HEK293 (cell line): ENCODE measurements around the gene MORF4L2.

Experiments
- CTCF ChIA-PET: fragments of 350-600 bp; formaldehyde crosslinking; extraction: SDS; loops from one replicate; lab custom pipeline; 2021; ENCODE audit warnings: antibody characterized with exemption; lab: Yijun Ruan, JAX
- POLR2A ChIA-PET: fragments of 300-600 bp; formaldehyde crosslinking; extraction: SDS; loops from one replicate; lab custom pipeline; 2020; ENCODE audit warnings: antibody characterized with exemption, inconsistent platforms; lab: Yijun Ruan, JAX
- H3K27ac ChIP-seq: fragments of 200-500 bp; sonication (Bioruptor generic); 2 replicates; pipeline ENCODE4 v1.5.1; 2014; ENCODE audit warnings: low read depth, low read length, control low read depth, inconsistent platforms; ENCODE audit errors: extremely low read depth
- H3K36me3 ChIP-seq, 2 experiments: fragments of 200-500 bp in 1 of 2; sonication (Bioruptor generic) in 1 of 2; 1 replicate in 1 of 2; 2 replicates in 1 of 2; pipeline ENCODE4 v1.5.1; 2014 to 2017; ENCODE audit warnings: inconsistent platforms in 2 of 2, low read length in 2 of 2; ENCODE audit not compliant: control insufficient read depth in 2 of 2, insufficient read depth in 1 of 2
- H3K4me1 ChIP-seq: fragments of 200-500 bp; sonication (Bioruptor generic); 2 replicates; pipeline ENCODE4 v1.5.1; 2014; ENCODE audit warnings: mild to moderate bottlenecking, low read length, inconsistent platforms; ENCODE audit not compliant: control insufficient read depth, insufficient read depth
- H3K4me3 ChIP-seq: 2 replicates; pipeline ENCODE4 v1.5.1; 2011; ENCODE audit warnings: low read depth, mild to moderate bottlenecking, control low read depth, low read length, moderate library complexity
- H3K9me3 ChIP-seq: fragments of 200-500 bp; sonication (Bioruptor generic); 2 replicates; pipeline ENCODE4 v1.5.1; 2014; ENCODE audit warnings: low read depth, low read length, inconsistent platforms; ENCODE audit not compliant: control insufficient read depth, insufficient read depth
- BCL11B ChIP-seq: fragments of 450-650 bp; formaldehyde crosslinking; IDR thresholded peaks from 2 replicates; pipeline ENCODE4 v1.5.1; 2016; ENCODE audit warnings: low read depth, missing biosample characterization, missing genetic modification characterization
- GLIS1 ChIP-seq: fragments of 450-650 bp; formaldehyde crosslinking; IDR thresholded peaks from 2 replicates; pipeline ENCODE4 v1.5.1; 2016; ENCODE audit warnings: missing biosample characterization, missing genetic modification characterization
- HOXC10 ChIP-seq: sonication (generic); formaldehyde crosslinking; IDR thresholded peaks from 2 replicates; pipeline ENCODE4 v1.8.1; 2023; ENCODE audit warnings: mild to moderate bottlenecking, missing genetic modification reagents
- HOXD13 ChIP-seq: sonication (generic); formaldehyde crosslinking; IDR thresholded peaks from 2 replicates; pipeline ENCODE4 v1.8.0; 2022; ENCODE audit warnings: missing genetic modification reagents, borderline replicate concordance
- KLF16 ChIP-seq: fragments of 450-650 bp; formaldehyde crosslinking; IDR thresholded peaks from 2 replicates; pipeline ENCODE4 v1.5.1; 2017; ENCODE audit warnings: missing biosample characterization, missing genetic modification characterization
- KLF8 ChIP-seq: fragments of 450-650 bp; formaldehyde crosslinking; IDR thresholded peaks from 2 replicates; pipeline ENCODE4 v1.5.1; 2016; ENCODE audit warnings: missing biosample characterization, missing genetic modification characterization
- REPIN1 ChIP-seq: fragments of 450-650 bp; formaldehyde crosslinking; IDR thresholded peaks from 2 replicates; pipeline ENCODE4 v1.5.1; 2017; ENCODE audit warnings: missing biosample characterization, missing genetic modification characterization, low read depth
- ZBTB1 ChIP-seq: fragments of 450-650 bp; formaldehyde crosslinking; IDR thresholded peaks from 2 replicates; pipeline ENCODE4 v1.5.1; 2016; ENCODE audit warnings: missing biosample characterization, missing genetic modification characterization
- ZBTB17 ChIP-seq: fragments of 450-650 bp; formaldehyde crosslinking; IDR thresholded peaks from 2 replicates; pipeline ENCODE4 v1.5.1; 2016; ENCODE audit warnings: missing biosample characterization, missing genetic modification characterization
- ZBTB21 ChIP-seq: fragments of 450-650 bp; formaldehyde crosslinking; IDR thresholded peaks from 2 replicates; pipeline ENCODE4 v1.5.1; 2017; ENCODE audit warnings: missing biosample characterization, missing genetic modification characterization
- ZBTB48 ChIP-seq: fragments of 450-650 bp; formaldehyde crosslinking; IDR thresholded peaks from 2 replicates; pipeline ENCODE4 v1.5.1; 2016; ENCODE audit warnings: missing biosample characterization, missing genetic modification characterization
- ZBTB7A ChIP-seq: fragments of 450-650 bp; formaldehyde crosslinking; IDR thresholded peaks from 2 replicates; pipeline ENCODE4 v1.5.1; 2016; ENCODE audit warnings: low read depth, missing biosample characterization, missing genetic modification characterization
- ZEB2 ChIP-seq: fragments of 450-650 bp; formaldehyde crosslinking; IDR thresholded peaks from 2 replicates; pipeline ENCODE4 v1.5.1; 2016; ENCODE audit warnings: missing biosample characterization, missing genetic modification characterization
- ZFP69B ChIP-seq: fragments of 450-650 bp; formaldehyde crosslinking; IDR thresholded peaks from 2 replicates; pipeline ENCODE4 v1.5.1; 2016; ENCODE audit warnings: missing biosample characterization, missing genetic modification characterization
- ZNF138 ChIP-seq: fragments of 450-650 bp; formaldehyde crosslinking; IDR thresholded peaks from 2 replicates; pipeline ENCODE4 v1.5.1; 2016; ENCODE audit warnings: missing biosample characterization, missing genetic modification characterization, borderline replicate concordance
- ZNF19 ChIP-seq: fragments of 450-650 bp; formaldehyde crosslinking; IDR thresholded peaks from 2 replicates; pipeline ENCODE4; 2016; ENCODE audit warnings: missing biosample characterization, missing genetic modification characterization, low read depth
- ZNF248 ChIP-seq: fragments of 450-650 bp; formaldehyde crosslinking; IDR thresholded peaks from 2 replicates; pipeline ENCODE4 v1.5.1; 2017; ENCODE audit warnings: missing biosample characterization, missing genetic modification characterization
- ZNF292 ChIP-seq: fragments of 450-650 bp; formaldehyde crosslinking; IDR thresholded peaks from 2 replicates; pipeline ENCODE4 v1.5.1; 2016; ENCODE audit warnings: low read depth, missing biosample characterization, missing genetic modification characterization, borderline replicate concordance
- ZNF335 ChIP-seq: fragments of 450-650 bp; formaldehyde crosslinking; conservative IDR thresholded peaks from 2 replicates; pipeline ENCODE4 v1.5.1; 2016; ENCODE audit warnings: missing biosample characterization, missing genetic modification characterization
- ZNF350 ChIP-seq: fragments of 450-650 bp; formaldehyde crosslinking; IDR thresholded peaks from 2 replicates; pipeline ENCODE4 v1.5.0; 2017; ENCODE audit warnings: missing biosample characterization, mild to moderate bottlenecking, missing genetic modification characterization
- ZNF366 ChIP-seq: fragments of 450-650 bp; formaldehyde crosslinking; conservative IDR thresholded peaks from 2 replicates; pipeline ENCODE4 v1.5.1; 2016; ENCODE audit warnings: missing biosample characterization, missing genetic modification characterization
- ZNF394 ChIP-seq: fragments of 450-650 bp; formaldehyde crosslinking; IDR thresholded peaks from 2 replicates; pipeline ENCODE4 v1.5.1; 2016; ENCODE audit warnings: missing biosample characterization, missing genetic modification characterization, mild to moderate bottlenecking, moderate library complexity, borderline replicate concordance
- ZNF571 ChIP-seq: fragments of 450-650 bp; formaldehyde crosslinking; IDR thresholded peaks from 2 replicates; pipeline ENCODE4 v1.5.0; 2017; ENCODE audit warnings: missing biosample characterization, missing genetic modification characterization
- ZNF621 ChIP-seq: fragments of 450-650 bp; formaldehyde crosslinking; IDR thresholded peaks from 2 replicates; pipeline ENCODE4 v1.5.1; 2017; ENCODE audit warnings: missing biosample characterization, missing genetic modification characterization
- ZNF626 ChIP-seq: fragments of 450-650 bp; sonication (Bioruptor Pico); formaldehyde crosslinking; IDR thresholded peaks from 2 replicates; pipeline ENCODE4 v1.5.1; 2018; ENCODE audit warnings: missing biosample characterization, missing genetic modification characterization, inconsistent platforms
- ZNF654 ChIP-seq: fragments of 450-650 bp; formaldehyde crosslinking; IDR thresholded peaks from 2 replicates; pipeline ENCODE4 v1.5.1; 2016; ENCODE audit warnings: low read depth, missing biosample characterization, missing genetic modification characterization
- ZNF660 ChIP-seq: fragments of 450-650 bp; IDR thresholded peaks from 2 replicates; pipeline ENCODE4 v1.5.1; 2018; ENCODE audit warnings: missing biosample characterization, mild to moderate bottlenecking, missing genetic modification characterization
- TF ChIP-seq, protein P1 (sequence below): fragments of 450-650 bp; formaldehyde crosslinking; IDR thresholded peaks from 2 replicates; pipeline ENCODE4 v1.5.1; 2016; ENCODE audit warnings: missing biosample characterization, missing genetic modification characterization
- TF ChIP-seq, protein P2 (sequence below): fragments of 450-650 bp; formaldehyde crosslinking; IDR thresholded peaks from 2 replicates; pipeline ENCODE4 v1.5.1; 2016; ENCODE audit warnings: missing biosample characterization, missing genetic modification characterization
- TF ChIP-seq, protein P3 (sequence below): fragments of 450-650 bp; formaldehyde crosslinking; IDR thresholded peaks from 2 replicates; pipeline ENCODE4 v1.5.1; 2016; ENCODE audit warnings: missing biosample characterization, missing genetic modification characterization

MORF4L2 gene

DNA sequence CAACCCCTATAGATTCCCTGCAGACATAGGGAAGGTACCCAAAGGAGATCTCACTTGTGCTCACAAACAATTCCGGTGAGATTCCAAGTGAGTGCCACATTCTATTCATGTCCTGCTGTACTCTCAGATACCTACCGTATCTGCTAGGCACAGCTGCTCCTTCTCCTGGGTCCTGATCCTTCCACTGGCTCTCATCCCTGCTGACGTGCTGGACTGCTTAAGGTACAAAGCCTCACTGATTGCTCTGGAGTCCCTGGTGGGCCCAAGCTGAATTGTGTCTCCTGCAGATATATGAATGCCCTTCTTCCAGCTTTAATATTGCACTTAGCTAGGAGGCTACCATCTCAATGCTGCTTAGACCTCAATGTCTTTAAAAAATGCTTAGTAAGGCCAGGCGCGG lies 55.4 kb downstream of the MORF4L2 start (continued):
- no peak for TF ChIP-seq ZBTB48
- TF ChIP-seq HOXC10 = no peak

DNA sequence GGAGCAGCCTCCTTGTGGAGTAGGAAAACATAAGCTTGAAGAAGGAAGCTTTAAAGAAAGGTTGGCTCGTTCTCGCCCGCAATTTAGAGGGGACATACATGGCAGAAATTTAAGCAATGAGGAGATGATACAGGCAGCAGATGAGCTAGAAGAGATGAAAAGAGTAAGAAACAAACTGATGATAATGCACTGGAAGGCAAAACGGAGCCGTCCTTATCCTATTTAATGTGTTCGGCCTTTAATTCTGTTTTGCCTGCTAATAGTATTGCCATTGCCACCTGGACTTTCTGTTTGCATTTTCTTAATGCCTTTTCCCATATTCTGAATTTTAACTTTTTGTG lies 56.4 kb downstream of the MORF4L2 start:
- peaks cover 4% of the 10 kb centered on the region; the same call in 1 of the 2 replicates for H3K4me1 ChIP-seq
- H3K27ac ChIP-seq = peak overlapping the region; percentile 84
- no peak for TF ChIP-seq ZBTB21
- TF ChIP-seq ZNF138 (tag by site-specific recombination) = no peak
- TF ChIP-seq BCL11B (tag by site-specific recombination) = no peak
- TF ChIP-seq ZNF366 (tag by site-specific recombination) = no peak
- no peak for TF ChIP-seq ZEB2 (tag by site-specific recombination)
- TF ChIP-seq HOXC10 = no peak
- no peak for TF ChIP-seq ZNF350 (tag by site-specific recombination)
- no peak for TF ChIP-seq ZNF248 (tag by site-specific recombination)
- peak; percentile 13; the same call in 1 of the 2 replicates for TF ChIP-seq ZBTB17
- TF ChIP-seq ZNF571 (tag by site-specific recombination) = no peak
- no peak for TF ChIP-seq ZNF626 (tag by site-specific recombination)
- TF ChIP-seq, protein P1, sequence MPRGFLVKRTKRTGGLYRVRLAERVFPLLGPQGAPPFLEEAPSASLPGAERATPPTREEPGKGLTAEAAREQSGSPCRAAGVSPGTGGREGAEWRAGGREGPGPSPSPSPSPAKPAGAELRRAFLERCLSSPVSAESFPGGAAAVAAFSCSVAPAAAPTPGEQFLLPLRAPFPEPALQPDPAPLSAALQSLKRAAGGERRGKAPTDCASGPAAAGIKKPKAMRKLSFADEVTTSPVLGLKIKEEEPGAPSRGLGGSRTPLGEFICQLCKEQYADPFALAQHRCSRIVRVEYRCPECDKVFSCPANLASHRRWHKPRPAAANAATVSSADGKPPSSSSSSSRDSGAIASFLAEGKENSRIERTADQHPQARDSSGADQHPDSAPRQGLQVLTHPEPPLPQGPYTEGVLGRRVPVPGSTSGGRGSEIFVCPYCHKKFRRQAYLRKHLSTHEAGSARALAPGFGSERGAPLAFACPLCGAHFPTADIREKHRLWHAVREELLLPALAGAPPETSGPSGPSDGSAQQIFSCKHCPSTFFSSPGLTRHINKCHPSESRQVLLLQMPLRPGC (tag by site-specific recombination) = no peak
- no peak for TF ChIP-seq ZFP69B (tag by site-specific recombination)
- no peak for TF ChIP-seq ZNF292 (tag by site-specific recombination)
- no peak for TF ChIP-seq ZNF19 (tag by site-specific recombination)
- TF ChIP-seq REPIN1 = no peak
- TF ChIP-seq GLIS1 (tag by site-specific recombination) = 0 out of 2 replicates have a peak, but pooled peaks have one; percentile 2
- TF ChIP-seq ZBTB1 = no peak
- TF ChIP-seq ZNF394 = peak; percentile 2; the same call in 1 of the 2 replicates
- no peak for TF ChIP-seq ZBTB7A (tag by site-specific recombination)
- TF ChIP-seq, protein P2, sequence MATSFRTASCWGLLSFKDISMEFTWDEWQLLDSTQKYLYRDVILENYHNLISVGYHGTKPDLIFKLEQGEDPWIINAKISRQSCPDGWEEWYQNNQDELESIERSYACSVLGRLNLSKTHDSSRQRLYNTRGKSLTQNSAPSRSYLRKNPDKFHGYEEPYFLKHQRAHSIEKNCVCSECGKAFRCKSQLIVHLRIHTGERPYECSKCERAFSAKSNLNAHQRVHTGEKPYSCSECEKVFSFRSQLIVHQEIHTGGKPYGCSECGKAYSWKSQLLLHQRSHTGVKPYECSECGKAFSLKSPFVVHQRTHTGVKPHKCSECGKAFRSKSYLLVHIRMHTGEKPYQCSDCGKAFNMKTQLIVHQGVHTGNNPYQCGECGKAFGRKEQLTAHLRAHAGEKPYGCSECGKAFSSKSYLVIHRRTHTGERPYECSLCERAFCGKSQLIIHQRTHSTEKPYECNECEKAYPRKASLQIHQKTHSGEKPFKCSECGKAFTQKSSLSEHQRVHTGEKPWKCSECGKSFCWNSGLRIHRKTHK = no peak
- TF ChIP-seq KLF8 = no peak
- no peak for TF ChIP-seq ZNF654 (tag by site-specific recombination)
- TF ChIP-seq HOXD13 (CRISPR knock-in tag) = no peak
- peak; percentile 89 for TF ChIP-seq ZNF335 (tag by site-specific recombination)
- TF ChIP-seq KLF16 (tag by site-specific recombination) = no peak
- TF ChIP-seq ZNF660 (tag by site-specific recombination) = no peak
- no peak for TF ChIP-seq ZNF621
- TF ChIP-seq, protein P3, sequence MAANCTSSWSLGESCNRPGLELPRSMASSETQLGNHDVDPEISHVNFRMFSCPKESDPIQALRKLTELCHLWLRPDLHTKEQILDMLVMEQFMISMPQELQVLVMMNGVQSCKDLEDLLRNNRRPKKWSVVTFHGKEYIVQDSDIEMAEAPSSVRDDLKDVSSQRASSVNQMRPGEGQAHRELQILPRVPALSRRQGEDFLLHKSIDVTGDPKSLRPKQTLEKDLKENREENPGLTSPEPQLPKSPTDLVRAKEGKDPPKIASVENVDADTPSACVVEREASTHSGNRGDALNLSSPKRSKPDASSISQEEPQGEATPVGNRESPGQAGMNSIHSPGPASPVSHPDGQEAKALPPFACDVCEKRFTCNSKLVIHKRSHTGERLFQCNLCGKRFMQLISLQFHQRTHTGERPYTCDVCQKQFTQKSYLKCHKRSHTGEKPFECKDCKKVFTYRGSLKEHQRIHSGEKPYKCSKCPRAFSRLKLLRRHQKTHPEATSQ (tag by site-specific recombination) = no peak
- ChIA-PET POLR2A (interaction anchor here (1.0 to 2.7 kb wide), 7 partner anchors 9 to 56 kb away, joined by 3 to 18 read pairs (median 3); partner anchors contain the start of genes MORF4L2 and TCEAL4), CTCF (interaction anchor here (0.5 to 1.7 kb wide), 19 partner anchors 8 to 156 kb away, joined by 3 to 10 read pairs (median 4); partner anchors contain the start of gene TCEAL3)
- peaks cover 0 to 5% of the 10 kb centered on the region in 2 experiments; a peak in 1 of 3 replicates for H3K36me3 ChIP-seq
- H3K4me3 ChIP-seq = peak overlapping the region; percentile 73
- no peaks in the 10 kb centered on the region for H3K9me3 ChIP-seq
